Right lobe of liver (tissue), 6 donors: ENCODE measurements around the gene PRSS8. TPM values are rescaled to one million over a fixed set of nuclear protein-coding genes. Genes with fewer than 3 reads are reported as not detected.
A peak's percentile ranks its signal among the peaks of the same experiment; 100 is the strongest.

ENCODE experiments used
- ATAC-seq, 4 donors: fragments of 200-7000 bp; cut with Tn5 transposase; one replicate each; pipeline ENCODE4 v1.9.1; 2020; ENCODE audit warnings: mild to moderate bottlenecking in 4 of 4, moderate library complexity in 4 of 4
- DNase-seq, 3 donors: peaks; one replicate each; pipeline ENCODE4 v3.0.0-alpha.2; 2020
- H3K27ac ChIP-seq, 3 donors: fragments of 200-600 bp; one replicate each; pipeline ENCODE4 v1.8.0; 2022
- H3K27me3 ChIP-seq, 2 donors: fragments of 200-600 bp; one replicate each; pipeline ENCODE4 v1.8.0; 2022
- H3K36me3 ChIP-seq, 4 donors: fragments of 200-600 bp; sonication (generic) in 1 of 4; one replicate each; pipeline versions ENCODE4 v1.5.1 to v1.8.0; 2017 to 2022; ENCODE audit warnings: control low read depth in 1 of 4
- H3K4me1 ChIP-seq, 4 donors: fragments of 200-600 bp; sonication (generic) in 1 of 4; one replicate each; pipeline versions ENCODE4 v1.5.1 to v1.8.0; 2017 to 2022; ENCODE audit warnings: control low read depth in 1 of 4
- H3K4me3 ChIP-seq, 3 donors: fragments of 200-600 bp; one replicate each; pipeline ENCODE4 v1.8.0; 2022
- H3K9me3 ChIP-seq, 4 donors: fragments of 200-600 bp; sonication (generic) in 1 of 4; one replicate each; pipeline versions ENCODE4 v1.5.1 to v1.8.0; 2017 to 2022; ENCODE audit warnings: control low read depth in 1 of 4
- CTCF ChIP-seq, 4 donors: fragments of 200-600 bp in 3 of 4; fragments of 450-650 bp in 1 of 4; IDR thresholded peaks; one replicate each; pipeline versions ENCODE4 v1.5.1 to v1.8.0; 2016 to 2022; ENCODE audit warnings: antibody characterized with exemption in 4 of 4, mild to moderate bottlenecking in 2 of 4
- POLR2A ChIP-seq: fragments of 450-650 bp; IDR thresholded peaks from one replicate; pipeline ENCODE4 v1.6.1; 2017; ENCODE audit warnings: antibody characterized with exemption, mild to moderate bottlenecking
- WGBS: methylation state at CpG from one replicate; pipeline ENCODE4 v1.1.6; 2018; ENCODE audit warnings: low coverage, low lambda C conversion rate; ENCODE audit not compliant: insufficient coverage; ENCODE audit errors: missing lambda C conversion rate; 5-methylcytosine and 5-hydroxymethylcytosine counted together
- intact Hi-C, 2 donors: fragments of 100-400 bp; cut with DNase I; formaldehyde crosslinking; loops; one replicate each; pipeline versions ENCODE4 v1.11.2 to v1.14.1; 2022
- total RNA-seq, 6 experiments: library from RNA; depleted of rRNA in 2 of 6; stranded (reverse); fragments of >200 nt in 2 of 6; fragmentation: NEBNext Ultra II Directional in 3 of 6; extraction: Animal tissue kit (Norgen Biotek cat#: 25700) in 3 of 6; gene quantifications; one replicate each; pipeline versions ENCODE4 v1.1.0 to v1.2.4, GENCODE V29; 2016 to 2023
- donor health status: DM: no; HTN: yes; CAD: no.
- donor health status: DM: no; HTN: no; CAD: no.
- donor health status: DM: no; HTN: no; CAD: no.
- donor health status: DM: no; HTN: yes; CAD: no.
- donor health status: DM: no; HTN: yes; CAD: no.

PRSS8 gene
- total RNA-seq, 6 experiments from 2014 or later = 5.6 to 20.0 (median 13.1) TPM

DNA sequence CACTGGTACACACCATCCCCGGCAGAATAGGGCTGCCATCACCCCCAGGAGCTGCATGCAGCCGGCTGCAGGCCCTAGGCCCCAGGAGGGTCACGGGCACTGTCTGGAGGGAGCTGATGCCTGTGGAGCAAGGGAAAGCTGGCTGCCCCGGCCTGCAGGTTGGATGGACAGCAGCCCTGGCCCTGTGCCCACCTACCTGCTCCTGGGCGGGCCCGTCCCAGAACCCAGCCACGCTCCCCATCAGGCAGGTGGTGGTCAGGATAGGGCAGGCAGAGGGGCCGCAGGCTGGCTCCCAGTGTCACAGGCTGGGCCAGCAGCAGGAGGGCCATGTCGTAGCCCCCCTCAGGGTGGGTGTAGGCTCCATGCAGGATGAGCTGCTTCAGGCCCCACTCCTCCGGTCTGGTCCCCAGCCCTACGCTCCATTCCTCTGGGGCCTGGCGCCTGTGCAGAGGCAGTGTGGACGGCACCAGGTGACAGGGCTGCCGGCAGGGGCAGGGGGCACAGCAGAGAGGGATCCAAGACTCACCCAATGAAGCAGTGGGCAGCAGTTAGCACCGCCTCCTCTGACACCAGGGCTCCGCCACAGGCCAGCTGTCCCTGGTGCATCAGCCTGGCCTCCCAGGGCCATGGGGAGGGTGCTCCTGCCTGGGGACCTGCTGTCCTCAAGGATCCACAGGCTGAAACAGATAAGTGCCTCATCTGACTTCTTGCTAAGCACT is 50.8 kb downstream of the PRSS8 start:
- ATAC-seq = peak in 2 of 4 donors; percentile 3
- no CpG with 5 or more reads among the region's 16 CpGs for WGBS
- intact Hi-C loops = loop anchor here in 1 of 2 donors (10.0 kb wide), 1 partner anchor 100 kb away; the partner anchor contains the start of gene HSD3B7

DNA sequence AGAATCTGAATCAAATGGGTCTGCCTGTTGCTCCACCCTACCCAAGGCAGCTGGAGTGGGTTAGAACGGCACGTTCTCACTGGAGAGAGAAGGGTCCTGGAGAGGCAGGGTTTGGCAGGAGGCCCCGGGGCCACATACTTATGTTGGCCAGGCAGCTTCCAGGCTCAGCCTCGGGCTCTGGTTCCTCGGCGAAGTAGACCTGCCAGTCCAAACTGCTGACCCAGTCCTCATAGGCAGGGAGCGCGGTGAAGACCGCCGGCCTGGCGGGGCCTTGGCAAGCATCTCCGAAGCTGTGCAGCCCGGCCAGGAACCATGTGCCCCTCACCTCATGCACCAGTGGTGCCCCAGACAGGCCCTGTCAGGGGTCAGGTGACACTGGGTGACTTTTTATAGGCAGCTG is 51.5 kb downstream of the PRSS8 start:
- Histone ChIP-seq H3K9me3 (no peaks in the 10 kb centered on the region), H3K27ac (no peak overlapping the region), H3K4me1 (no peaks in the 10 kb centered on the region), H3K27me3 (no peaks in the 10 kb centered on the region), H3K4me3 (no peak overlapping the region), H3K36me3 (peaks cover 0 to 43% (median 21%) of the 10 kb centered on the region in 4 donors)
- intact Hi-C loops = loop anchor here in 1 of 2 donors (10.0 kb wide), 1 partner anchor 99 kb away; the partner anchor contains the start of gene HSD3B7
- DNase-seq (peak in 1 of 3 donors; percentile 14), ATAC-seq (no peak)
- WGBS = 100% methylated on average over 1 of the region's 13 CpGs
- TF ChIP-seq POLR2A (no peak), CTCF (IDR thresholded peaks at IDR 0.05) (no peak)

More for the DNA sequence above, 50.8 kb downstream of the PRSS8 start:
- Histone ChIP-seq H3K27ac (no peak overlapping the region), H3K27me3 (no peaks in the 10 kb centered on the region), H3K4me3 (no peak overlapping the region), H3K9me3 (no peaks in the 10 kb centered on the region), H3K4me1 (no peaks in the 10 kb centered on the region), H3K36me3 (peaks cover 0 to 48% (median 27%) of the 10 kb centered on the region in 4 donors)
- peak in 2 of 3 donors; percentile 30 to 51 for DNase-seq
- TF ChIP-seq CTCF (IDR thresholded peaks at IDR 0.05) (no peak), POLR2A (no peak)

DNA sequence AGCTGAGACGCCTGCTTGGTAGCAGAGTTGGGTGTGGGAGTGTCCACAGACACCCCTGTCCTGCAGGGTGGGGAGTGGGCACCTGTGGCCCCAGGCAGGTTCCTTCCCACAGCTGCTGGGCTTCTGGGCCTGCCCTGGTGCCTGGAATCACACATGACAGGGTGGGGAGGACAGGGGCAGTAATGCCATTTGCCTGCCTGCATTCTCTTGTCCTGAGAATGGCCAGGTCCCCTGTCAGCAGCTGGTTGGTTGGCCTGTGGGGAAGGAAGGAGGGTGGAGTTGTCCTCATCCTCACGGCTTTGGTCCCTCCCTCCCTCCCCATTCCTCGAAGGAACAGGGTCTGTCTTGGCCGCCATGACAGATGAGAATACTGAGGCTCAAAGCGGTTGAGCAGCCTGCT is 52.0 kb downstream of the PRSS8 start:
- WGBS = 86% methylated on average over 3 of the region's 5 CpGs

DNA sequence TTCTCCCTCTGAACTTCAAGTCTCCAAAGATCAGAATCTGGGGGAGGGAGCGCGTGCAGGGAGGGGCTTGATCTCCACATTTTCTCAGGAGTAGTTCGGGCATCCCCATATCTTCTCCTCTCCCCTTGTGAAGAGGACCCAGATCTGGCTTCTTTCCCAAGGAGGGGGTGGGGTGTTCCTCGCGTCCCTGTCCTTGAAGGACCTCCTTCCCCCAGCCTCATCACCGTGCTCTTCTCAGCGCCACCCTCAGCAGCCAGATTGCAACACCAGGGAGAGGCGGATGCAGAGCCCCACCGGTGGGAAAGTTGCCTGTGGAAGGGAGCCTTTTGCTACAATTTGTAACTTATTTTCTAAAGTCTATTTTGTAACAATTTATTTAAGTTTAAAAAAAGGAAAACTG is 52.4 kb downstream of the PRSS8 start:
- Histone ChIP-seq H3K36me3 (peaks cover 0 to 45% (median 19%) of the 10 kb centered on the region in 4 donors), H3K4me1 (no peaks in the 10 kb centered on the region), H3K27ac (no peak overlapping the region), H3K9me3 (no peaks in the 10 kb centered on the region), H3K4me3 (no peak overlapping the region), H3K27me3 (no peaks in the 10 kb centered on the region)
- no peak for DNase-seq
- 57% methylated on average over 7 of the region's 9 CpGs for WGBS
- ATAC-seq = no peak
- intact Hi-C loops = loop anchor here in 1 of 2 donors (10.0 kb wide), 1 partner anchor 98 kb away; the partner anchor contains the start of gene HSD3B7
- TF ChIP-seq CTCF (IDR thresholded peaks at IDR 0.05) (no peak), POLR2A (no peak)

More for the DNA sequence above, 52.0 kb downstream of the PRSS8 start:
- ATAC-seq (no peak), DNase-seq (no peak)
- no peak overlapping the region for H3K4me3 ChIP-seq
- no peak for TF ChIP-seq CTCF (IDR thresholded peaks at IDR 0.05)
- H3K27me3 ChIP-seq = no peaks in the 10 kb centered on the region
- peaks cover 0 to 47% (median 19%) of the 10 kb centered on the region in 4 donors for H3K36me3 ChIP-seq
- no peak overlapping the region for H3K27ac ChIP-seq
- H3K4me1 ChIP-seq = no peaks in the 10 kb centered on the region
- H3K9me3 ChIP-seq = no peaks in the 10 kb centered on the region
- intact Hi-C loops = loop anchor here in 1 of 2 donors (10.0 kb wide), 1 partner anchor 99 kb away; the partner anchor contains the start of gene HSD3B7
